ENCODE data around the gene GPRC5C. TPM values are rescaled to one million over a fixed set of nuclear protein-coding genes. Genes with fewer than 3 reads are reported as not detected.

The GPRC5C gene
- polyA plus RNA-seq, 6 donors from 2014 or later = 0.20 to 0.48 TPM; not detected in 4

DNA sequence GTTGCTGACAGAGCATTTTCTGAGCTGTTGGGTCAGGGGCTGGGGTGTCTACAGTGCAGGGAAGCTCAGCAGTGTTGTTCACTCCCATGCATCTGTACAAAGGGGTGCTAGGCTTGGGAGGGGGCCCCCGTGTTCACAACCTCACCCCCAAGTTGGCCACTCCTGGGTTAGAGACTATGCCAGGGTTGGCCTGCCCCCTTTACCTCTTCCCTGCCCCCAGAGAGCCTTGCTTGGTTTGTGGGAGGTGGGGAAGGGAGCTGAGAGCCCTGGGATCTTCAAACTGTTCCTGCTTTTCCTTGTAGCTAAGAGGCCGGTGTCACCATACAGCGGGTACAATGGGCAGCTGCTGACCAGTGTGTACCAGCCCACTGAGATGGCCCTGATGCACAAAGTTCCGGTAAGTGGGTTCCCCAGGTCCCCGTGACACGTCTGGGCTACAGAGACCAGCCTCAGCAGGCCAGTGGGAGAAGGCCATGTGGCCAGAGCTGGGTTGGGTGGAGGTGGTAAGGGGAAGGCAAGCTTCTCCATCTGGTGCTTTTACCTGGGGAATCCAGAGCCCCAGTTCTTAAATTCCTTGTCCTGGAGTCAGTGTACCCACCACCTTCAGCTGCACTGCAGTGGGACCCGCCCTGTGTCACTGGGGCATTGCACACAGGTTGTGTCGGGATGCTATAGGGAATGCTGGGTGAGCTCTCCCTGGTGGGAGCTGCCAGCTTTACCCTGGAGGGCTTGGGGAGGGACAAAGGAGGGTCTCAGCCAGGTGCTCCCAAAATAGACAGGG lies 11.8 kb downstream of the GPRC5C start:
- Mint-ChIP-seq H3K36me3 (peaks cover 3 to 12% of the 10 kb centered on the region in 2 donors), H3K4me3 (peak overlapping the region in 6 of 8 donors; percentile 15 to 73 (median 52)), H3K27me3 (peaks cover 0 to 27% (median 5%) of the 10 kb centered on the region in 3 donors), H3K27ac (no peak overlapping the region), H3K4me1 (peaks cover 4 to 28% (median 25%) of the 10 kb centered on the region in 3 donors), H3K9me3 (peaks cover 4 to 19% (median 15%) of the 10 kb centered on the region in 7 donors)
- ATAC-seq (ENCODE audit: low read depth in 2 of 2) (no peak), DNase-seq (no peak)

DNA sequence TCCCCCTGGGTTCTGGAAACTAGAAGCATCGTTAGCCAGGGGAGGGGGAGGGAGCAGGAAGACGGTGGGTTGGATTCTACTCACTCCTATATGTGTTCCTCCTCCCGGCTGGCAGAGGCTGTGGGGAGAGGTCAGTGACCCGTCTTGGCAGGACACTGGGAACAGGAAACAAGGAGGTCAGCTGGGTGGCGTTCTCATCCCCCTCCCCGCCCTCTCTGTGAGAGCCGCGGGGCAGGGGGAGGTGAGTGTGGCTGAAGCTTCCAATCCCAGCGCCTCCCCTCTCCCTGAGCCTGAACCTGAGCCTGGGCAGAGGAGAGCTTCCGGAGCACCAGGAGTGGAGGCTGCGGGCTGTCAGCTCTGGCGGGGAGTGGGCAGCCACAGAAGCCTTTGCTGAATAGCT lies 12.5 kb downstream of the GPRC5C start:
- Mint-ChIP-seq H3K4me1 (peaks cover 4 to 28% (median 25%) of the 10 kb centered on the region in 3 donors), H3K4me3 (no peak overlapping the region), H3K36me3 (peaks cover 0 to 7% of the 10 kb centered on the region in 2 donors), H3K9me3 (peaks cover 4 to 12% (median 8%) of the 10 kb centered on the region in 7 donors), H3K27ac (no peak overlapping the region), H3K27me3 (peaks cover 0 to 27% (median 5%) of the 10 kb centered on the region in 3 donors)
- ATAC-seq (ENCODE audit: low read depth in 2 of 2) (no peak), DNase-seq (no peak)

DNA sequence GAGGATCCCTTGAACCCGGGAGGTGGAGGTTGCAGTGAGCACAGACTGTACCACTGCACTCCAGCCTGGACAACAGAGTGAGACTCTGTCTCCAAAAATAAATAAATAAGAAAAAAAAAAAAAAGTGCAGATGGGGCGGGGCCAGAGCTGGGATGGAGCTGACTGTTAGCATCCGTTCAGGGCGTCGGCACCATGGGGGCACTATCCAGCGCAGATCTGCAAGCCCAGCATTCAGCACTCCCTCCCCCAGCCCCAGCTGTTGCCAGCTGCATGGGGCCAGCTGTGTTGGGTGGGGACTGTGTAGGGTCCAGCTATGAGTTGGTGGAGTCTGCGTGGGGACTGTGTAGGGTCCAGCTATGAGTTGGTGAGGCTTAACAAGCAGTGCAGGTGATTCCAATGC lies 13.3 kb downstream of the GPRC5C start:
- peaks cover under 1 to 8% (median 4%) of the 10 kb centered on the region in 7 donors for H3K9me3 Mint-ChIP-seq
- H3K27me3 Mint-ChIP-seq = peaks cover 5 to 24% (median 7%) of the 10 kb centered on the region in 3 donors
- ATAC-seq (ENCODE audit: low read depth in 2 of 2) (no peak), DNase-seq (no peak)
- H3K4me3 Mint-ChIP-seq = peak overlapping the region in 1 of 8 donors; percentile 25
- H3K4me1 Mint-ChIP-seq = peaks cover under 1 to 23% (median 23%) of the 10 kb centered on the region in 3 donors
- H3K27ac Mint-ChIP-seq = no peak overlapping the region
- peaks cover 0 to 2% of the 10 kb centered on the region in 2 donors for H3K36me3 Mint-ChIP-seq

DNA sequence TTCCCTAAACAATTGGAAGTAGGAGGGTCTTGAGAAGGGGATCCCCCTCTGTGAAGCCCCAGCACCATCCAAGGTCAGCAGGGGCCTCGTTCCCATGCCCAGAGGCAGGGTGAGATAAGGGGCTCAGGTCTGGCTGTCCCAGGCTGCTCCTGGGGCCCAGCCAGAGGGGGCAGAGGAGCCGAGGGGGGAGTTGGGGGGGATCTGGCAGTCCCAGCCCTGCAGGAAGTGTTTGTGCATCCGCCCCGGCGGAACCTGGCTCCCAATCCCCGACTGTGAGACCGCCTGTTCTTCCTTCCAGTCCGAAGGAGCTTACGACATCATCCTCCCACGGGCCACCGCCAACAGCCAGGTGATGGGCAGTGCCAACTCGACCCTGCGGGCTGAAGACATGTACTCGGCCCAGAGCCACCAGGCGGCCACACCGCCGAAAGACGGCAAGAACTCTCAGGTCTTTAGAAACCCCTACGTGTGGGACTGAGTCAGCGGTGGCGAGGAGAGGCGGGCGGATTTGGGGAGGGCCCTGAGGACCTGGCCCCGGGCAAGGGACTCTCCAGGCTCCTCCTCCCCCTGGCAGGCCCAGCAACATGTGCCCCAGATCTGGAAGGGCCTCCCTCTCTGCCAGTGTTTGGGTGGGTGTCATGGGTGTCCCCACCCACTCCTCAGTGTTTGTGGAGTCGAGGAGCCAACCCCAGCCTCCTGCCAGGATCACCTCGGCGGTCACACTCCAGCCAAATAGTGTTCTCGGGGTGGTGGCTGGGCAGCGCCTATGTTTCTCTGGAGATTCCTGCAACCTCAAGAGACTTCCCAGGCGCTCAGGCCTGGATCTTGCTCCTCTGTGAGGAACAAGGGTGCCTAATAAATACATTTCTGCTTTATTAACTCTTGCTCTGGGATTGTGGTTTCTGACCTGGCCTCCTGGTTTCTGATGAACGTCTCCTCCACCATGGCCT lies 14.9 kb downstream of the GPRC5C start:
- ATAC-seq (ENCODE audit: low read depth in 2 of 2) (no peak), DNase-seq (no peak)
- H3K4me1 Mint-ChIP-seq = peaks cover 0 to 19% (median 18%) of the 10 kb centered on the region in 3 donors
- no peaks in the 10 kb centered on the region for H3K36me3 Mint-ChIP-seq
- no peak overlapping the region for H3K27ac Mint-ChIP-seq
- H3K9me3 Mint-ChIP-seq = peaks cover 0 to 5% (median 0%) of the 10 kb centered on the region in 7 donors
- peak overlapping the region in 1 of 8 donors; percentile 60 for H3K4me3 Mint-ChIP-seq
- H3K27me3 Mint-ChIP-seq = peaks cover 8 to 32% (median 9%) of the 10 kb centered on the region in 3 donors

DNA sequence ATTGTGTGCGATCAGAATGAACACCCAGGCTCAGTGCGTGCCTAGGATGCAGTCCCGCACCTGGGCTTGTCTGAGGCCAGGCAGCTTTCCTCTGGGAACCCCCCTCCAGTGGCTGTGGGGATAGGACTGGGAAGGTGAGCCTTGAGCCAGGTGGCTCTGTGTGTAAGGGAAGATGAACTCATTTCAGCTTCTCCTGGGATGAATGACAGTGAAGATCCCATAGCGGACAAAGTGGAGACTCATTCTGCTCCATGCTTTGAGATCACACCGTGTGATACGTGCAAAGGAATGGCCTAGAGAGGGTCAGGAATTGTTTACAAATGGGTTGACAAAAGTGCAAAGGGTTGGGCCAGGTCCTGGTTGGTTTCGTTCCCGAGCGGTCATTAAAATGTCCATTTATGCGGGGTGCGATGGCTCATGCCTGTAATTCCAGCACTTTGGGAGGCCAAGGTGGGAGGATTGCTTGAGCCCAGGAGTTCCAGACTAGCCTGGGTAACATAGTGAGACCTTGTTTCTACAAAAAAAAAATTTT lies 15.8 kb downstream of the GPRC5C start:
- H3K27me3 Mint-ChIP-seq = peaks cover 13 to 40% (median 16%) of the 10 kb centered on the region in 3 donors
- ATAC-seq (ENCODE audit: low read depth in 2 of 2) (no peak), DNase-seq (no peak)
- H3K36me3 Mint-ChIP-seq = no peaks in the 10 kb centered on the region
- H3K4me1 Mint-ChIP-seq = peaks cover 0 to 14% (median 14%) of the 10 kb centered on the region in 3 donors
- no peak overlapping the region for H3K27ac Mint-ChIP-seq
- no peak overlapping the region for H3K4me3 Mint-ChIP-seq
- H3K9me3 Mint-ChIP-seq = peaks cover 0 to under 1% (median 0%) of the 10 kb centered on the region in 7 donors

DNA sequence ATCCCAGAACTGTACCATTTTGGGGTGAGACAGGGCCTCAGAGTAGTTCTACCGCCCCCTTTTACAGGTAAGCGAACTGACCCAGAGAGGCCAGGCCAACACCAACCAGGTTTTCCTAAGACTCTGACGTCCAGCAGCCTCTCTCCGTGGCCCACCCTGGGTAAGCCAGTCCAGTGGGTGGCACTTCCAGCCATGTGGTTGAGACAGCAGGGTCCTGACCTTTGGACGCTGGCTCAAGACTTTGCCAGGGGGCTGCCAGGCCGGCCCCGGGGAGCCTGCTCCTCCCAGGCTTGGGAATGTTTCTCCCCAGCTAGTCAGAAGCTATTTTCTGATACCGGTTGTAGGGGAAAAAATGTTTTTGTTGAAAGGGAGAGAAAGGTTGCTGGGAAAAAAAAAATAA lies 16.9 kb downstream of the GPRC5C start:
- H3K4me1 Mint-ChIP-seq = peaks cover 0 to 8% (median 3%) of the 10 kb centered on the region in 3 donors
- peaks cover 17 to 49% (median 21%) of the 10 kb centered on the region in 3 donors for H3K27me3 Mint-ChIP-seq
- H3K9me3 Mint-ChIP-seq = no peaks in the 10 kb centered on the region
- H3K4me3 Mint-ChIP-seq = no peak overlapping the region
- H3K27ac Mint-ChIP-seq = no peak overlapping the region
- ATAC-seq (ENCODE audit: low read depth in 2 of 2) (no peak), DNase-seq (no peak)
- H3K36me3 Mint-ChIP-seq = no peaks in the 10 kb centered on the region

DNA sequence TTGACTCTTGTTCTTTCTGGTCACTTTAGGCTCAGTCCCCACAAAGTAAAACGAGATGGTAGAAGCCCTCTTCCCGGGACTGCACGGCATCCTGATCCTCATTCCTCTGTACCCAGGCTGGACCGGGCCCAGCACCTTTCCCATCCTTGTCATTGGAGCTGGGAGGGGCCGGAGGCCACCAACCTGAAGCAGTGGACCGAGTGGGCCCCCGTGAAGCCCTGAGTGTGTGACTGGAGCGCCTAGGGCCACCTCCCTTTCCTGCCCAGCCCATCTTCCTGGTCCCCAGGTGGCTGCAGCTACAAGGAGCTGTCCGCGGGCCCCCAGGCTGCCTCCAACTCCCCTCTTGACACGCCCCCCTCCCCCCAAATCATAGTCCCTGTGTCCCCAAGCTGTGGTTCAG lies 17.4 kb downstream of the GPRC5C start:
- Mint-ChIP-seq H3K27ac (no peak overlapping the region), H3K9me3 (no peaks in the 10 kb centered on the region), H3K27me3 (peaks cover 17 to 49% (median 21%) of the 10 kb centered on the region in 3 donors), H3K4me1 (peaks cover 0 to 6% (median 0%) of the 10 kb centered on the region in 3 donors), H3K36me3 (no peaks in the 10 kb centered on the region), H3K4me3 (no peak overlapping the region)
- DNase-seq (no peak), ATAC-seq (ENCODE audit: low read depth in 2 of 2) (no peak)

DNA sequence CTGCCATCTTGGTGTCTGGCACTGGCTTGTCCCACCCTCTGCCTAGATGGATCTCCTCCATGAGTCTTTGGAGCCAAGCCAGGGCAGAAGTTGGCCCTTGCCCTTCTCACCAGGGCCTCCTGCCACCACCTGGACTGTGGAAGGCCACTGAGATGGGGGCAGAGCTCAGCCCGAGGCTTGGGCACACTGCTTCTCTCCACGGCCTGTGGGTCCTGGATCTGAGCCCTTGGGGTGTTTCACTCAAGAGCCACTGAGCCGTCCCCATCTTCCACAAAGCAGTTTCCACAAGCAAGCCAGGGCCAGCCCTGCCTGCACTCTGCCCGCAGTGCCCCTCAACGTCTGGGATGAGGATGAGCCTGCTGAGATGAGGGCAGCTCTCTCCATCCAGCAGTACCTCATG lies 17.9 kb downstream of the GPRC5C start:
- no peak overlapping the region for H3K27ac Mint-ChIP-seq
- H3K27me3 Mint-ChIP-seq = peaks cover 17 to 49% (median 21%) of the 10 kb centered on the region in 3 donors
- H3K4me1 Mint-ChIP-seq = peaks cover 0 to 6% (median 0%) of the 10 kb centered on the region in 3 donors
- no peaks in the 10 kb centered on the region for H3K9me3 Mint-ChIP-seq
- no peaks in the 10 kb centered on the region for H3K36me3 Mint-ChIP-seq
- no peak overlapping the region for H3K4me3 Mint-ChIP-seq
- ATAC-seq (ENCODE audit: low read depth in 2 of 2) = no peak
- DNase-seq = no peak

DNA sequence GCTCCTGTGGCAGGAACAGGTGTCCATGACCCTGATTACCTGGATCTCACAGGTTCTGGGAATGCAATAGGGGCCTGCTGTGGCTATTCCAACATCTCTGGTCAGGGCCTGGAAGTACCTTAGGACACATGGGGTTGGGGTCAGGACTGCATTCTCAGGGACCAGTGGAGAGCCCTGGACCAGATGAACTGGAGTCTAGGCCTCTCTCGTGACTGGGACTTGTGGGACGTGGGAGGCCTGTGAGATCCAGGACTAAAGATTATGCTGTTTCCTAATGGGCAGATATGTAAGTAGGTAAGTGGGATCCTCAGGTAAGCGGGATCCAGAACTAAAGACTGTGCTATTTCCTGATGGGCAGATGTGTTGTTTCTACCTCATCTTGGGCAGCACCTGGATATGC lies 18.3 kb downstream of the GPRC5C start:
- H3K27ac Mint-ChIP-seq = no peak overlapping the region
- no peaks in the 10 kb centered on the region for H3K9me3 Mint-ChIP-seq
- no peaks in the 10 kb centered on the region for H3K36me3 Mint-ChIP-seq
- peaks cover 17 to 49% (median 21%) of the 10 kb centered on the region in 3 donors for H3K27me3 Mint-ChIP-seq
- ATAC-seq (ENCODE audit: low read depth in 2 of 2) = no peak
- peaks cover 0 to 6% (median 0%) of the 10 kb centered on the region in 3 donors for H3K4me1 Mint-ChIP-seq
- no peak for DNase-seq
- no peak overlapping the region for H3K4me3 Mint-ChIP-seq

DNA sequence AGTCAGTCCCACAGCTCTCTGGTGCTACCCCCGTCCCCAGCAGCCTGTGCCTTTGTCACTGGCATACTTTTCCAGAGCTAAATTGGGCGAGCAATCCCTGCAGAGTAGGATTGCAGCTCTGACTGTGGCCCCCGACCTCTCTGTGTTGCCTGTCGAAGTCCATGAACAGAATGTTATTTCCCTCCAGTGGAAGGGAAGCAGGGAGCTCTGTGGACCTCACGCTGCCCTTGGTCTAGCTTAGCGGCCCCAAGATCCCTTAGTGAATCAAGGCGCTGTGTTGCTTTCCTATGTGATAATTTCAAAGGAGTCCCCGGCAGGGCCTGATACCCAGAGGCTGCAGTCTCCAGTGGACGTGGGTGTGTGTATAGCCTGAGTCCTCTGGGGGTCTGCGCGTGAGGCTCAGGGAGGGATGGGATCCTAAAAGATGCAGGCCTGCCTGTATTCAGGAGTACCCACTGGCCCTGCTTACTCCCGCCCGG lies 19.1 kb downstream of the GPRC5C start:
- H3K27me3 Mint-ChIP-seq = peaks cover 17 to 42% (median 21%) of the 10 kb centered on the region in 3 donors
- peaks cover 0 to 8% (median 0%) of the 10 kb centered on the region in 3 donors for H3K4me1 Mint-ChIP-seq
- no peaks in the 10 kb centered on the region for H3K36me3 Mint-ChIP-seq
- H3K27ac Mint-ChIP-seq = peak overlapping the region in 1 of 6 donors; percentile 28
- ATAC-seq (ENCODE audit: low read depth in 2 of 2) (no peak), DNase-seq (no peak)
- H3K9me3 Mint-ChIP-seq = no peaks in the 10 kb centered on the region
- H3K4me3 Mint-ChIP-seq = no peak overlapping the region

DNA sequence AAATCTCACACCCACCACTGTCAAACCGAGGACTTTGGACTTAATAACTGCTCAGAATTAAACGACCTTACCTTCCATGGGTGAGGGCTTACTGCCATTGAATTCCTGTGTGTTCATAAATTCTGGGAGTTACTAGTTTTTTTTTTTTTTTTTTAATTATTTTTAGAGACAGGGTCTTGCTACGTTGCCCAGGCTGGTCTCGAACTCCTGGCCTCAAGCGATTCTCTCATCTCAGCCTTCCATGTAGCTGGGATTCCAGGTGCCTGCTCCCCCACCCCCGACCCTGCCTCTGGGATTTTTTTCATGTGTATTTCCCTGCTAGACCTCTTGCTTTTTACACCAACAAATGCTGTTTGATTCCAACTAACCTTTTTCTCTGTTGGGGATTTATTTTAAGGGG lies 19.7 kb downstream of the GPRC5C start:
- Mint-ChIP-seq H3K36me3 (no peaks in the 10 kb centered on the region), H3K9me3 (no peaks in the 10 kb centered on the region), H3K27ac (no peak overlapping the region), H3K4me3 (no peak overlapping the region), H3K4me1 (peaks cover 0 to 10% (median 0%) of the 10 kb centered on the region in 3 donors), H3K27me3 (peaks cover 17 to 38% (median 21%) of the 10 kb centered on the region in 3 donors)
- no peak for ATAC-seq (ENCODE audit: low read depth in 2 of 2)
- DNase-seq = no peak

DNA sequence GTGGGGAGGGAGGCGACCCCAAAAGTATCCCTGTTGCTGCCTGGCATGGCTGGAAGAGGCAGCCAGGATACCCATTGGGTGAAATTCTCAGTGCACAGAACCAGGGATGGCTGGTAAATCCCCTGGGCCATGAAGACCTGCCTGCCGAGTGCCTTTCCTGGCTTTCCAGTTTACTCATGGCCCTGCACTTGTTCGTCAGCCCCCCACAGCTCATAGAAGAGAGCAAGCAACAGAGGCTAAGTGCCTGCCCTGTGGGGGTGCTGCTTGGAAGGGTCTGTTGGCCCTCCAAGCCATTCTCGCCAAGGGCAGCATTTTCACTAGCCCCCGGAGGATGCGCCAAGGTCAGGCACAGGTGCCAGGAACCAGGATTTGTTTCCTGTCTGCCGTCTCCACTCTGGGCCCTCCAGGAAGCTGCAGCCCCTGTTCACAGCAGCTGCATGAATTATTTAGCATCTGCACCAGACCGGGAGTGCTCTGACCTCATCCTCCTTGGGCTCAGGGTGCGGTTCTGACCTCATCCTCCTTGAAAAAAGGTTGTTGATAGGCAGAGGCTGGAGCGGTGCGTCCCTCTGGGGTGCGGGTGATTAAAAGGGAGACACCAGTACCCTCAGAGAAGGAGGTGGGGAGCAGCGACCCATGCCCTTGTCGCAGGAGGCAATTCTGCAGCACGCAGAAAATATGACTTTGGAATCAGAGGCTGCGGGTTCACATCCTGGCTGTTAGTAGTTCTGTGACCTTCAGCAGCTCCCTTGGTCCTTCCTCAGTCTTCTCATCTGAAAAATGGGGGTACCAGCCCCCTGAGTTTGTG lies 20.3 kb downstream of the GPRC5C start:
- Mint-ChIP-seq H3K27me3 (peaks cover 16 to 36% (median 21%) of the 10 kb centered on the region in 3 donors), H3K4me3 (peak overlapping the region in 3 of 8 donors; percentile 47 to 78 (median 63)), H3K4me1 (peaks cover 0 to 10% (median 5%) of the 10 kb centered on the region in 3 donors), H3K9me3 (no peaks in the 10 kb centered on the region), H3K27ac (peak overlapping the region in 1 of 6 donors; percentile 60), H3K36me3 (no peaks in the 10 kb centered on the region)
- no peak for ATAC-seq (ENCODE audit: low read depth in 2 of 2)
- no peak for DNase-seq
